B cell (primary cell): ENCODE data around the gene TPH2.

Experiments used
- EZH2 ChIP-seq: IDR thresholded peaks from 2 replicates; pipeline ENCODE4 v1.6.1; 2012; ENCODE audit warnings: borderline replicate concordance, low read depth, mild to moderate bottlenecking, moderate library complexity, low read length; ENCODE audit not compliant: insufficient read depth, poor library complexity, severe bottlenecking
- TF ChIP-seq, protein P1 (sequence below): fragments of 200-600 bp; IDR thresholded peaks from one replicate; pipeline ENCODE4 v1.8.0; 2022; ENCODE audit warnings: antibody characterized with exemption, mild to moderate bottlenecking

DNA sequence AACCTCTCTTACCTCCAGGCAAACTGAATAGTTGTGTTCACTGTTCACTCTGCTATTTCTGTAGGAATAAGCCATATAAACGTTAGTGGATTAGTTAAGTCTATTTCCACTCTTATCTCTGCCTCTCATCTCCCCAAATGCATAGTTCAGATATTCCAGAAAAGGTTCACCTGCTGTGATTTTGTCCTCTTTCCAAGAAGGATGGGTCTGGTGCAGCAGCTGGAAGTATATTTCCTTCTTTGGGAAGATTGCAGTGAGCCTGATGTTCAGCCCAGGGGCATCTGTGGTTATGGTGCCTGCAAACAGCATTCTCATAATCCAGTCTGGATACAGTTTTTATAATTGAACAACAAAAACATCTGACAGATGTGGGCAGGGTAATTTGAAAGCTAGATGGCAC lies 97.7 kb downstream of the TPH2 start:
- TF ChIP-seq, protein P1, sequence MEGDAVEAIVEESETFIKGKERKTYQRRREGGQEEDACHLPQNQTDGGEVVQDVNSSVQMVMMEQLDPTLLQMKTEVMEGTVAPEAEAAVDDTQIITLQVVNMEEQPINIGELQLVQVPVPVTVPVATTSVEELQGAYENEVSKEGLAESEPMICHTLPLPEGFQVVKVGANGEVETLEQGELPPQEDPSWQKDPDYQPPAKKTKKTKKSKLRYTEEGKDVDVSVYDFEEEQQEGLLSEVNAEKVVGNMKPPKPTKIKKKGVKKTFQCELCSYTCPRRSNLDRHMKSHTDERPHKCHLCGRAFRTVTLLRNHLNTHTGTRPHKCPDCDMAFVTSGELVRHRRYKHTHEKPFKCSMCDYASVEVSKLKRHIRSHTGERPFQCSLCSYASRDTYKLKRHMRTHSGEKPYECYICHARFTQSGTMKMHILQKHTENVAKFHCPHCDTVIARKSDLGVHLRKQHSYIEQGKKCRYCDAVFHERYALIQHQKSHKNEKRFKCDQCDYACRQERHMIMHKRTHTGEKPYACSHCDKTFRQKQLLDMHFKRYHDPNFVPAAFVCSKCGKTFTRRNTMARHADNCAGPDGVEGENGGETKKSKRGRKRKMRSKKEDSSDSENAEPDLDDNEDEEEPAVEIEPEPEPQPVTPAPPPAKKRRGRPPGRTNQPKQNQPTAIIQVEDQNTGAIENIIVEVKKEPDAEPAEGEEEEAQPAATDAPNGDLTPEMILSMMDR = no peak
- no peak for TF ChIP-seq EZH2
